Endothelial cell of umbilical vein (primary cell): ENCODE measurements around the gene HK3.

Source experiments
- JUN ChIP-seq: IDR thresholded peaks from 2 replicates; pipeline ENCODE4 v1.6.1; 2011; ENCODE audit warnings: borderline replicate concordance, low read depth; ENCODE audit not compliant: insufficient read length, insufficient read depth
- POLR2A ChIP-seq: IDR thresholded peaks from 2 replicates; pipeline ENCODE4 v1.6.1; 2012; ENCODE audit warnings: low read depth, mild to moderate bottlenecking, control low read depth, low read length
- POLR2AphosphoS5 ChIP-seq: IDR thresholded peaks from 2 replicates; pipeline ENCODE4 v1.6.1; 2012; ENCODE audit warnings: low read depth, mild to moderate bottlenecking, control low read depth, low read length, moderate library complexity; ENCODE audit not compliant: insufficient read depth
- TF ChIP-seq, protein P1 (sequence below), 2 donors: IDR thresholded peaks; 1 replicate in 1 of 2; 2 replicates in 1 of 2; pipeline ENCODE4 v1.5.1; 2011; ENCODE audit warnings: low read length in 2 of 2, mild to moderate bottlenecking in 2 of 2, moderate library complexity in 2 of 2, control low read depth in 1 of 2, inconsistent platforms in 1 of 2, low read depth in 1 of 2; ENCODE audit not compliant: insufficient read depth in 1 of 2; ENCODE audit errors: extremely low read depth in 1 of 2

DNA sequence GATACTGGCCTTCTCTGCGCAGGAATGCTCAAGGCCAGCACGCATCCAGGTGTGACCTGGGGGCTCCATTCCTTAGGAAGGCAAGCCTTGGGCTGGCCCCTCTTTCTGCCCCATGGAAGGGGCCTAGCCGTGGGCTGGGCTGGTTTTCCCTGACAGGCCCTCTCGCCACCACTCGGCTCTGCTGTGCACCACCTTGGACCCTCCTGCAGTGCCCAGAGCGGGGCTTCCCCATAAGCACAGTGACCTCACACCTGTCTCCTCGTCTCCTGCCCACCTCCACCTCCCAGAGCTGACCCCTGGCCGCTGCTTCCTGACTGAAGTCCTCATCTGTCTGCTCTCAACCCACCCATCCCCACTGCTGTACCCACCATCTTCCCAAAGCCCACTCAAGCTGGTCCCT lies 67.7 kb downstream of the HK3 start:
- TF ChIP-seq, protein P1, sequence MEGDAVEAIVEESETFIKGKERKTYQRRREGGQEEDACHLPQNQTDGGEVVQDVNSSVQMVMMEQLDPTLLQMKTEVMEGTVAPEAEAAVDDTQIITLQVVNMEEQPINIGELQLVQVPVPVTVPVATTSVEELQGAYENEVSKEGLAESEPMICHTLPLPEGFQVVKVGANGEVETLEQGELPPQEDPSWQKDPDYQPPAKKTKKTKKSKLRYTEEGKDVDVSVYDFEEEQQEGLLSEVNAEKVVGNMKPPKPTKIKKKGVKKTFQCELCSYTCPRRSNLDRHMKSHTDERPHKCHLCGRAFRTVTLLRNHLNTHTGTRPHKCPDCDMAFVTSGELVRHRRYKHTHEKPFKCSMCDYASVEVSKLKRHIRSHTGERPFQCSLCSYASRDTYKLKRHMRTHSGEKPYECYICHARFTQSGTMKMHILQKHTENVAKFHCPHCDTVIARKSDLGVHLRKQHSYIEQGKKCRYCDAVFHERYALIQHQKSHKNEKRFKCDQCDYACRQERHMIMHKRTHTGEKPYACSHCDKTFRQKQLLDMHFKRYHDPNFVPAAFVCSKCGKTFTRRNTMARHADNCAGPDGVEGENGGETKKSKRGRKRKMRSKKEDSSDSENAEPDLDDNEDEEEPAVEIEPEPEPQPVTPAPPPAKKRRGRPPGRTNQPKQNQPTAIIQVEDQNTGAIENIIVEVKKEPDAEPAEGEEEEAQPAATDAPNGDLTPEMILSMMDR (IDR thresholded peaks at IDR 0.05; ENCODE audit: extremely low read depth in 1 of 2, insufficient read depth in 1 of 2, low read depth in 1 of 2, low read length in 2 of 2) = no peak
- TF ChIP-seq POLR2AphosphoS5 = no peak
- TF ChIP-seq JUN = no peak
- no peak for TF ChIP-seq POLR2A
